ENCODE data around the gene PGAM5. TPM values are rescaled to one million over a fixed set of nuclear protein-coding genes. Genes with fewer than 3 reads are reported as not detected.

Gene PGAM5
- total and polyA plus RNA-seq, 10 of the 15 experiments (the other 5 are each of a cell fraction or from before 2014, with no cell fraction given), result 8.2 to 90.9 (median 45.3) TPM

GRCh38 chr12:132743831-132744230 lies 33.2 kb downstream of the PGAM5 start:
- in situ Hi-C loops (cut with MboI), result no loop called here
- FAIRE-seq, result no peak
- TF ChIP-seq USF1 (IDR thresholded peaks at IDR 0.05; ENCODE audit: borderline replicate concordance, extremely low read length, insufficient read depth, low read depth, low read length), result no peak
- TF ChIP-seq LARP7 (IDR thresholded peaks at IDR 0.05), result no peak
- no peak for TF ChIP-seq TAF1 (IDR thresholded peaks at IDR 0.05; ENCODE audit: borderline replicate concordance, low read depth, low read length)
- TF ChIP-seq ZNF274 (IDR thresholded peaks at IDR 0.05; ENCODE audit: insufficient read depth, insufficient read length), result no peak
- Histone ChIP-seq H3K4me2 (ENCODE audit: control insufficient read depth, insufficient read depth) (no peak overlapping the region), H3K27me3 (replicated peaks in 1 of 2; ENCODE audit: control insufficient read depth in 2 of 2, insufficient read depth in 2 of 2, low read length in 1 of 2) (no peaks in the 10 kb centered on the region), H3K27ac (ENCODE audit: control insufficient read depth, insufficient read depth) (no peak overlapping the region), H2AFZ (ENCODE audit: control insufficient read depth, low read depth, low read length) (no peak overlapping the region), H3K4me1 (ENCODE audit: control insufficient read depth, insufficient read depth, low read length) (no peaks in the 10 kb centered on the region), H3K9me3 (replicated peaks; ENCODE audit: control insufficient read depth, insufficient read depth, low read length) (no peaks in the 10 kb centered on the region), H3K36me3 (ENCODE audit: control insufficient read depth in 2 of 2, insufficient read depth in 2 of 2, low read length in 1 of 2) (peaks cover 41 to 51% of the 10 kb centered on the region in 2 experiments), H4K20me1 (ENCODE audit: control insufficient read depth, insufficient read depth) (peaks cover 4% of the 10 kb centered on the region; the same call in 1 of the 2 replicates), H3K4me3 (no peak overlapping the region), H3K9ac (ENCODE audit: control insufficient read depth, insufficient read depth, low read length) (no peak overlapping the region), H3K79me2 (ENCODE audit: control insufficient read depth, insufficient read depth, low read length) (peaks cover 3% of the 10 kb centered on the region)
- no TSS peak for BruUV-seq (replicated peaks)
- ChIA-PET CTCF (no interaction called here), POLR2A (no interaction called here), SMC1A (ENCODE audit: uncharacterized antibody, unreplicated experiment) (no interaction called here), RAD21 (ENCODE audit: unreplicated experiment) (no interaction called here)
- intact Hi-C loops (cut with micrococcal nuclease; ENCODE audit: unreplicated experiment), result no loop called here
- DNase-seq (ENCODE audit: low read depth, low spot score), result no peak
- WGBS (ENCODE audit: insufficient coverage, insufficient replicate concordance, low lambda C conversion rate, missing lambda C conversion rate), result 92% methylated on average over 13 of the region's 13 CpGs
- no peak for ATAC-seq

GRCh38 chr12:132746613-132747012 lies 36.0 kb downstream of the PGAM5 start:
- FAIRE-seq (no peak), DNase-seq (ENCODE audit: low read depth, low spot score) (no peak), ATAC-seq (no peak)
- Histone ChIP-seq H3K4me3 (no peak overlapping the region), H3K36me3 (ENCODE audit: control insufficient read depth in 2 of 2, insufficient read depth in 2 of 2, low read length in 1 of 2) (peaks cover 42 to 51% of the 10 kb centered on the region in 2 experiments), H3K9me3 (replicated peaks; ENCODE audit: control insufficient read depth, insufficient read depth, low read length) (no peaks in the 10 kb centered on the region), H2AFZ (ENCODE audit: control insufficient read depth, low read depth, low read length) (no peak overlapping the region), H3K4me2 (ENCODE audit: control insufficient read depth, insufficient read depth) (no peak overlapping the region), H3K79me2 (ENCODE audit: control insufficient read depth, insufficient read depth, low read length) (peaks cover 3% of the 10 kb centered on the region), H3K27me3 (replicated peaks in 1 of 2; ENCODE audit: control insufficient read depth in 2 of 2, insufficient read depth in 2 of 2, low read length in 1 of 2) (no peaks in the 10 kb centered on the region), H4K20me1 (ENCODE audit: control insufficient read depth, insufficient read depth) (peaks cover 4% of the 10 kb centered on the region; the same call in 1 of the 2 replicates), H3K4me1 (ENCODE audit: control insufficient read depth, insufficient read depth, low read length) (no peaks in the 10 kb centered on the region), H3K9ac (ENCODE audit: control insufficient read depth, insufficient read depth, low read length) (no peak overlapping the region), H3K27ac (ENCODE audit: control insufficient read depth, insufficient read depth) (no peak overlapping the region)
- POLR2A ChIA-PET, result no interaction called here
- in situ Hi-C loops (cut with MboI) (no loop called here), intact Hi-C loops (cut with micrococcal nuclease; ENCODE audit: unreplicated experiment) (no loop called here)
- RAD21 ChIA-PET (ENCODE audit: unreplicated experiment), result no interaction called here
- SMC1A ChIA-PET (ENCODE audit: uncharacterized antibody, unreplicated experiment), result interaction anchor here (1.0 kb wide), 1 partner anchor 11 kb away, joined by 3 read pairs; no protein-coding TSS in a partner anchor
- WGBS (ENCODE audit: insufficient coverage, insufficient replicate concordance, low lambda C conversion rate, missing lambda C conversion rate), result 97% methylated on average over 3 of the region's 3 CpGs
- CTCF ChIA-PET, result no interaction called here
- BruUV-seq (replicated peaks), result no TSS peak
- TF ChIP-seq ELK1 (IDR thresholded peaks at IDR 0.05; ENCODE audit: low read depth, low read length) (no peak), HCFC1 (IDR thresholded peaks at IDR 0.05; ENCODE audit: low read length) (no peak), MTA3 (IDR thresholded peaks at IDR 0.05; ENCODE audit: borderline replicate concordance, low read length) (no peak), SRF (IDR thresholded peaks at IDR 0.05; ENCODE audit: low read depth in 2 of 2, low read length in 2 of 2) (no peak), NBN (IDR thresholded peaks at IDR 0.05) (no peak), BMI1 (IDR thresholded peaks at IDR 0.05; ENCODE audit: borderline replicate concordance) (no peak), GABPA (IDR thresholded peaks at IDR 0.05; ENCODE audit: low read depth) (no peak), ZNF274 (IDR thresholded peaks at IDR 0.05; ENCODE audit: insufficient read depth, insufficient read length) (no peak), ZNF592 (IDR thresholded peaks at IDR 0.05) (no peak), BHLHE40 (IDR thresholded peaks at IDR 0.05; ENCODE audit: borderline replicate concordance in 1 of 2, low read depth in 2 of 2, low read length in 1 of 2) (no peak)

All from GM12878 (cell line).